ENCODE data around the gene HOXA10. TPM values are rescaled to one million over a fixed set of nuclear protein-coding genes. Genes with fewer than 3 reads are reported as not detected.

HOXA10 gene
- total and polyA plus RNA-seq, 4 donors = 0.03 to 0.70 (median 0.13) TPM

DNA sequence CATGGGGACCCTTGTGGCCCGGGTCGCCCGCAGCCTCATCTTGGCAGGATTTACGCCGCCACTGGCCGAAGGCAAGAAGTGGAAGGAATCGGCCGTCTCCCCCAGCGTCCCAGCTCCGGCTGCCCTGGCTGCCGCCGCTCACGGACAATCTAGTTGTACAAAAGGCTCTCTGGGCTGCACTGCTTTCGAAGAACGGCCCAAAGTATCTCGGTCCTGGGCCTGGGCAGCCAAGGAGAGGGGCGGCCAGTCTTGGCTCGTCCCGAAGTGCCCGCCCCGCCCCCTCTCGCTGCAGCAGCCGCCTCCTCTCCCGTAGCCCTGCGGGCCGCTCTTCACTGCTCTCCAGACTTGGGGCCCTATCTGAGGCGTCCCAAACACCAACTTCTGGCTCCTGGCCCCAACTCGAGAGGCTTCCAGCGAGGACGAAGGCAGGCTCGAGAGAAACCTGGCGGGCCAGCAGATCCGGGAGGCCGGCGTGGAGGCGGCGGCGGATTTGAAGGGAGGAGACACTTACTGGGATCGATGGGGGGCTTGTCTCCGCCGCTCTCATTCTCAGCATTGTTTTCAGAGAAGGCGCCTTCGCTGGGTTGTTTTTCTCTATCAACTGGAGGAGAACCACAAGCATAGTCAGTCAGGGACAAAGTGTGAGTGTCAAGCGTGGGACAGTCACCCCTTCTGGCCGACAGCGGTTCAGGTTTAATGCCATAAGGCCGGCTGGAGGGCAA, 9.6 kb downstream of the HOXA10 start:
- peaks cover 8 to 27% (median 10%) of the 10 kb centered on the region in 4 donors for H3K4me1 ChIP-seq (ENCODE audit: control insufficient read depth in 4 of 4, insufficient read depth in 4 of 4, low read length in 3 of 4)
- DNase-seq (ENCODE audit: low spot score) = no peak
- no peaks in the 10 kb centered on the region for H3K36me3 ChIP-seq (ENCODE audit: control insufficient read depth in 4 of 4, insufficient read depth in 3 of 4, low read depth in 1 of 4, low read length in 3 of 4)
- H3K27ac ChIP-seq (ENCODE audit: low read depth in 1 of 2, low read length in 2 of 2) = no peak overlapping the region
- TF ChIP-seq SP1 (IDR thresholded peaks at IDR 0.05) (no peak), RXRA (IDR thresholded peaks at IDR 0.05) (no peak), JUND (IDR thresholded peaks at IDR 0.05) (no peak), EGR1 (IDR thresholded peaks at IDR 0.05; ENCODE audit: low read depth in 2 of 2) (no peak), NR2F2 (IDR thresholded peaks at IDR 0.05) (no peak), FOXA1 (IDR thresholded peaks at IDR 0.05) (no peak), FOXA2 (IDR thresholded peaks at IDR 0.05) (no peak), GABPA (IDR thresholded peaks at IDR 0.05 in 1 of 2, conservative IDR thresholded peaks at IDR 0.05 in 1 of 2) (no peak), TAF1 (conservative IDR thresholded peaks at IDR 0.05) (no peak), HNF4G (IDR thresholded peaks at IDR 0.05) (no peak), RAD21 (IDR thresholded peaks at IDR 0.05) (no peak), HNF4A (conservative IDR thresholded peaks at IDR 0.05) (no peak), YY1 (IDR thresholded peaks at IDR 0.05) (no peak)
- TF ChIP-seq, protein P1, sequence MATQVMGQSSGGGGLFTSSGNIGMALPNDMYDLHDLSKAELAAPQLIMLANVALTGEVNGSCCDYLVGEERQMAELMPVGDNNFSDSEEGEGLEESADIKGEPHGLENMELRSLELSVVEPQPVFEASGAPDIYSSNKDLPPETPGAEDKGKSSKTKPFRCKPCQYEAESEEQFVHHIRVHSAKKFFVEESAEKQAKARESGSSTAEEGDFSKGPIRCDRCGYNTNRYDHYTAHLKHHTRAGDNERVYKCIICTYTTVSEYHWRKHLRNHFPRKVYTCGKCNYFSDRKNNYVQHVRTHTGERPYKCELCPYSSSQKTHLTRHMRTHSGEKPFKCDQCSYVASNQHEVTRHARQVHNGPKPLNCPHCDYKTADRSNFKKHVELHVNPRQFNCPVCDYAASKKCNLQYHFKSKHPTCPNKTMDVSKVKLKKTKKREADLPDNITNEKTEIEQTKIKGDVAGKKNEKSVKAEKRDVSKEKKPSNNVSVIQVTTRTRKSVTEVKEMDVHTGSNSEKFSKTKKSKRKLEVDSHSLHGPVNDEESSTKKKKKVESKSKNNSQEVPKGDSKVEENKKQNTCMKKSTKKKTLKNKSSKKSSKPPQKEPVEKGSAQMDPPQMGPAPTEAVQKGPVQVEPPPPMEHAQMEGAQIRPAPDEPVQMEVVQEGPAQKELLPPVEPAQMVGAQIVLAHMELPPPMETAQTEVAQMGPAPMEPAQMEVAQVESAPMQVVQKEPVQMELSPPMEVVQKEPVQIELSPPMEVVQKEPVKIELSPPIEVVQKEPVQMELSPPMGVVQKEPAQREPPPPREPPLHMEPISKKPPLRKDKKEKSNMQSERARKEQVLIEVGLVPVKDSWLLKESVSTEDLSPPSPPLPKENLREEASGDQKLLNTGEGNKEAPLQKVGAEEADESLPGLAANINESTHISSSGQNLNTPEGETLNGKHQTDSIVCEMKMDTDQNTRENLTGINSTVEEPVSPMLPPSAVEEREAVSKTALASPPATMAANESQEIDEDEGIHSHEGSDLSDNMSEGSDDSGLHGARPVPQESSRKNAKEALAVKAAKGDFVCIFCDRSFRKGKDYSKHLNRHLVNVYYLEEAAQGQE (IDR thresholded peaks at IDR 0.05) = no peak
- TF ChIP-seq, protein P2, sequence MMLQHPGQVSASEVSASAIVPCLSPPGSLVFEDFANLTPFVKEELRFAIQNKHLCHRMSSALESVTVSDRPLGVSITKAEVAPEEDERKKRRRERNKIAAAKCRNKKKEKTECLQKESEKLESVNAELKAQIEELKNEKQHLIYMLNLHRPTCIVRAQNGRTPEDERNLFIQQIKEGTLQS (IDR thresholded peaks at IDR 0.05) = no peak
- TF ChIP-seq, protein P3, sequence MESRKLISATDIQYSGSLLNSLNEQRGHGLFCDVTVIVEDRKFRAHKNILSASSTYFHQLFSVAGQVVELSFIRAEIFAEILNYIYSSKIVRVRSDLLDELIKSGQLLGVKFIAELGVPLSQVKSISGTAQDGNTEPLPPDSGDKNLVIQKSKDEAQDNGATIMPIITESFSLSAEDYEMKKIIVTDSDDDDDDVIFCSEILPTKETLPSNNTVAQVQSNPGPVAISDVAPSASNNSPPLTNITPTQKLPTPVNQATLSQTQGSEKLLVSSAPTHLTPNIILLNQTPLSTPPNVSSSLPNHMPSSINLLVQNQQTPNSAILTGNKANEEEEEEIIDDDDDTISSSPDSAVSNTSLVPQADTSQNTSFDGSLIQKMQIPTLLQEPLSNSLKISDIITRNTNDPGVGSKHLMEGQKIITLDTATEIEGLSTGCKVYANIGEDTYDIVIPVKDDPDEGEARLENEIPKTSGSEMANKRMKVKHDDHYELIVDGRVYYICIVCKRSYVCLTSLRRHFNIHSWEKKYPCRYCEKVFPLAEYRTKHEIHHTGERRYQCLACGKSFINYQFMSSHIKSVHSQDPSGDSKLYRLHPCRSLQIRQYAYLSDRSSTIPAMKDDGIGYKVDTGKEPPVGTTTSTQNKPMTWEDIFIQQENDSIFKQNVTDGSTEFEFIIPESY (IDR thresholded peaks at IDR 0.05) = no peak
- TF ChIP-seq, protein P4, sequence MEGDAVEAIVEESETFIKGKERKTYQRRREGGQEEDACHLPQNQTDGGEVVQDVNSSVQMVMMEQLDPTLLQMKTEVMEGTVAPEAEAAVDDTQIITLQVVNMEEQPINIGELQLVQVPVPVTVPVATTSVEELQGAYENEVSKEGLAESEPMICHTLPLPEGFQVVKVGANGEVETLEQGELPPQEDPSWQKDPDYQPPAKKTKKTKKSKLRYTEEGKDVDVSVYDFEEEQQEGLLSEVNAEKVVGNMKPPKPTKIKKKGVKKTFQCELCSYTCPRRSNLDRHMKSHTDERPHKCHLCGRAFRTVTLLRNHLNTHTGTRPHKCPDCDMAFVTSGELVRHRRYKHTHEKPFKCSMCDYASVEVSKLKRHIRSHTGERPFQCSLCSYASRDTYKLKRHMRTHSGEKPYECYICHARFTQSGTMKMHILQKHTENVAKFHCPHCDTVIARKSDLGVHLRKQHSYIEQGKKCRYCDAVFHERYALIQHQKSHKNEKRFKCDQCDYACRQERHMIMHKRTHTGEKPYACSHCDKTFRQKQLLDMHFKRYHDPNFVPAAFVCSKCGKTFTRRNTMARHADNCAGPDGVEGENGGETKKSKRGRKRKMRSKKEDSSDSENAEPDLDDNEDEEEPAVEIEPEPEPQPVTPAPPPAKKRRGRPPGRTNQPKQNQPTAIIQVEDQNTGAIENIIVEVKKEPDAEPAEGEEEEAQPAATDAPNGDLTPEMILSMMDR (IDR thresholded peaks at IDR 0.05; ENCODE audit: low read depth, low read length, missing input control) = no peak
- TF ChIP-seq, protein P5, sequence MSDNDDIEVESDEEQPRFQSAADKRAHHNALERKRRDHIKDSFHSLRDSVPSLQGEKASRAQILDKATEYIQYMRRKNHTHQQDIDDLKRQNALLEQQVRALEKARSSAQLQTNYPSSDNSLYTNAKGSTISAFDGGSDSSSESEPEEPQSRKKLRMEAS (IDR thresholded peaks at IDR 0.05) = no peak
- H3K27me3 ChIP-seq (ENCODE audit: control insufficient read depth in 4 of 4, insufficient read depth in 4 of 4, low read length in 3 of 4) = peaks cover 9 to 56% (median 22%) of the 10 kb centered on the region in 4 donors
- H3K4me3 ChIP-seq (ENCODE audit: low read depth in 1 of 3, low read length in 3 of 3) = peak overlapping the region in 1 of 3 donors; percentile 17
- no peak overlapping the region for H3K9ac ChIP-seq (ENCODE audit: low read depth in 1 of 2, low read length in 2 of 2)
- H3K9me3 ChIP-seq (ENCODE audit: control insufficient read depth in 4 of 4, low read length in 3 of 4) = peaks cover 0 to 10% (median under 1%) of the 10 kb centered on the region in 4 donors
- WGBS = 4% methylated on average over 47 of the region's 47 CpGs
